Epithelial cell of proximal tubule (primary cell): Measurements from ENCODE around the gene FUNDC2. TPM values are rescaled to one million over a fixed set of nuclear protein-coding genes. Genes with fewer than 3 reads are reported as not detected.

Experiments
- DNase-seq: peaks from one replicate; pipeline ENCODE4 v3.0.0-alpha.2; 2011; ENCODE audit warnings: low read depth
- H3K4me3 ChIP-seq: 2 replicates; pipeline ENCODE4 v1.5.1; 2011; ENCODE audit warnings: low read depth, mild to moderate bottlenecking, low read length
- total RNA-seq: library from RNA; depleted of rRNA; stranded (reverse); fragments of >200 nt; gene quantifications from 2 replicates; pipeline ENCODE4 v1.2.3, GENCODE V29; 2015
- TF ChIP-seq, protein P1 (sequence below): conservative IDR thresholded peaks from 2 replicates; pipeline ENCODE4 v1.5.1; 2012; ENCODE audit warnings: low read depth, mild to moderate bottlenecking, low read length

FUNDC2 gene
- total RNA-seq, 1 donor from 2014 or later = 68.8 TPM

DNA sequence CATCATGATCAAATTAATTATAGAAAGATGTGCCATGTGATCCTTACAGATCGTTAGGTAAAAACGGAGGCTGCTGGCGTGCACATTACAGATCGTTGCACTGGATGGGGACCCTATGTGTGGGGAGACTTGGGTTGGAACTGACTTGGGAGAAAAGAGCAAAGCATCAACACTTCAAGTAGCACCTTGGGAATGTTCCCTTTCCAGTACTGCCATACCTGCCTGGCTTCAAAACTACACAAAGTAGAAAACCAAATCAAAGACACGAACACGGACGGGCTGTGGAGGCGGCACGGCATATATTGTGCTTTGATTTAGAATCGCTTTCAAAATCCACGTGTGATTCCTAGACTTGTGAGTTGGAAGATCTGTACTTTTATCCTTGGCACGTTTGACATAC lies 43.4 kb downstream of the FUNDC2 start:
- TF ChIP-seq, protein P1, sequence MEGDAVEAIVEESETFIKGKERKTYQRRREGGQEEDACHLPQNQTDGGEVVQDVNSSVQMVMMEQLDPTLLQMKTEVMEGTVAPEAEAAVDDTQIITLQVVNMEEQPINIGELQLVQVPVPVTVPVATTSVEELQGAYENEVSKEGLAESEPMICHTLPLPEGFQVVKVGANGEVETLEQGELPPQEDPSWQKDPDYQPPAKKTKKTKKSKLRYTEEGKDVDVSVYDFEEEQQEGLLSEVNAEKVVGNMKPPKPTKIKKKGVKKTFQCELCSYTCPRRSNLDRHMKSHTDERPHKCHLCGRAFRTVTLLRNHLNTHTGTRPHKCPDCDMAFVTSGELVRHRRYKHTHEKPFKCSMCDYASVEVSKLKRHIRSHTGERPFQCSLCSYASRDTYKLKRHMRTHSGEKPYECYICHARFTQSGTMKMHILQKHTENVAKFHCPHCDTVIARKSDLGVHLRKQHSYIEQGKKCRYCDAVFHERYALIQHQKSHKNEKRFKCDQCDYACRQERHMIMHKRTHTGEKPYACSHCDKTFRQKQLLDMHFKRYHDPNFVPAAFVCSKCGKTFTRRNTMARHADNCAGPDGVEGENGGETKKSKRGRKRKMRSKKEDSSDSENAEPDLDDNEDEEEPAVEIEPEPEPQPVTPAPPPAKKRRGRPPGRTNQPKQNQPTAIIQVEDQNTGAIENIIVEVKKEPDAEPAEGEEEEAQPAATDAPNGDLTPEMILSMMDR = no peak
- DNase-seq = no peak
- peak overlapping the region; percentile 71 for H3K4me3 ChIP-seq

DNA sequence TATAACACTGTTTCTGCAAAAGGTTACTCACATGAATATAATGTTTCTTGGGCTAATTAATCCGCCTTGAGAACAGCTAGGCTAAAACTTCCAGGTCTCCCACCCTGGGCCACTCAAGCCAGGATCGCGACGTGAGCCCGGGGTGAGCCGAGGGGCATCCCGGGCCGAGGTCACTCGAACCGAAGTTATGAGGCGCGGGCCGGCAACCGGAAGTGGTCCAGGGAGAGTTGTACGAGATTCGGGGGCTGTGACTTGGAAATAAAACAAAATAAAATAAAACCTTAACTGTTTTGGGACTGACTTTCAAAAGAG lies 44.0 kb downstream of the FUNDC2 start:
- TF ChIP-seq, protein P1 = no peak
- H3K4me3 ChIP-seq = peak overlapping the region; percentile 71
- DNase-seq = no peak

DNA sequence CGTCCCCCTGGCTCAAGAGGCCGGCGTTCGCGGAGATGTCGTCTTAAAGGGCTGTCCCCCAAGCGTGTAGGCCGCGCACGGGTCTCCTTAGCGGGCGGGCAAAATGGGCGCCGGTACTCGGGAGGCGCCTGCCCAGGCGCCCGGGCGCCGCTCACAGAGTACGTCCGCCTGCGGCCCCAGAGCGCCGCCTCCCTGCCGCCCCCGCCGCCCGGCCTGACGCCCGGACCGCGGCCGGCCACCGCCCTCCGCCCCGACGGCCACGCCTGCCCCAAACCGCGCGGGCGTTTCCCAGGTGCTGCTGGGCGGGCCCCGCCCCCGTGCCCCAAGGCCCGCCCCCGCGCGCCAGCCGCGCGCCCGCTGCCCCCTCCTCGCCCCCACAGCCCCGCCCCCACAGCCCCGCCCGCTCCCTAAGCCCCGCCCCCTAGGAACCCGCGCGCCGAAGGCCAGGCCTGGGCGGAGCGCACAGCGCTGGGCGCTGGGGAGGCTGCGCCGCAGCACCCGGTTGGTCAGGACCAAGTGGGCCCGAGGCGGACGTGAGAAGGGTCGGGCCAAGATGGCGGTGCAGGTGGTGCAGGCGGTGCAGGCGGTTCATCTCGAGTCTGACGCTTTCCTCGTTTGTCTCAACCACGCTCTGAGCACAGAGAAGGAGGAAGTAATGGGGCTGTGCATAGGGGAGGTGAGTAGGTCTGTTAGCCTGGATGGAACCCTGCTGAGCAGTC lies 44.5 kb downstream of the FUNDC2 start, which contains the start of the genes BRCC3, CMC4 and MTCP1:
TSS of gene BRCC3 (plus strand) at position 534 of the 719 bp plus-strand sequence. CDS start at position 554, 20 bp downstream.
TSS of gene CMC4 (minus strand) at position 162 of the 719 bp plus-strand sequence. CDS start 7,113 bp downstream, outside the sequence.
TSS of gene MTCP1 (minus strand) at position 162 of the 719 bp plus-strand sequence. CDS start 5,126 bp downstream, outside the sequence.
- TF ChIP-seq, protein P1 = no peak
- DNase-seq = no peak
- H3K4me3 ChIP-seq = peak within 1 kb of the TSS; percentile 80

DNA sequence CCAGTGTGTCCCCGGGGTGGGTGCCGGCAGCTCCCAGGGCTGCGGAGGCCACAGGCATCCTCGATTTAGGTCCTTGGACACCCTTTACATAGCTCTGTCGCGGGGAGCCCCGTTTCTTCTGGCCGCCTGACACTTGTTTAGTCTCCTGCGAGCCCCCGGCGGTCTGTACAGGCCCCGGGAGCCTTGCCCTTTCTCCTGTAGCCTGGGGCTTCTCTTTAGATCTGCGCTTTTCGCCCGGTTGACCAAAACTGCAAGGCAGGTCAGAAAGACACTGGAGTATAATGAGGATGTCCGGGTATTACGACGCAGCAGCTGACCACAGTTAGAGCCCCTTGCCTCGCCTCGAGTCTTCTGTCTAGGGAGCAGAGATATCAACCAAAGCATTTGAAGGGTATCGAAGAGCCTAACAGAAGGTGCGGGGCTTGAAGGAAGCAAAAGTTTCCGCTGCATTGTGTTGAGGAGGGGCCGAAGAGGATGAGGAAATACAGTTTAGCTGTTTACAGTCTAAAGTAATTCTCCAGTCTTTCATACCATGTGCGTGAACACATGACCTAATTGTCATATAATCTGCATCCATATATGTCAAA lies 45.1 kb downstream of the FUNDC2 start:
- peak overlapping the region; percentile 80 for H3K4me3 ChIP-seq
- DNase-seq = no peak
- TF ChIP-seq, protein P1 = no peak

DNA sequence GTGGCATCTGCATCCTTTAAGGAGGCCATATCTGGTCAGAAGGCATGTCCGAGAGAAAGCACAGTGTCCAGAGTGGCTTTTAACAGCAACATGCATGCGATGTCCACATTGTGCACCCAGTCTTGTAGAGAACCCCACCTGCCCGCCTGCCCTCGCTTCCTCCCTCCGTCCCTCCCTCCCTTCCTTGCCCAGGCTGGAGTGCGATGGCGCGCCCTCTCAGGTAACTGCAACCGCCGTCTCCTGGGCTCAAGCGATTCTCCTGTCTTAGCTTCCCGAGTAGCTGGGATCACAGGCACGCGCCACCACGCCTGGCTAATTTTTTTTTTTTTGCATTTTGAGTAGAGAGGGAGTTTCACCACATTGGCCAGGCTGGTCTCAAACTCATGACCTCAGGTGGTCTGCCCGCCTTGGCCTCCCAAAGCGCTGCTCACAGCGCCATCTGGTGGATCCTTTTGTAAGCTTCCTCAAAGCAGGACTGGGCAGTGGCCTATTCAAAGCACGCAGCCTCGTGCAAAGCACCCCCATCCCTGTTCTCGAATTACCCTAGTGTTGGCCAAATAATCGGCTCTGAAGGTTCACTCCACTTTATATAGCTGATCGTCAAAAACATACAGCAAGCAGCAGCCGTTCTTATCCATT lies 59.7 kb downstream of the FUNDC2 start:
- H3K4me3 ChIP-seq = no peak overlapping the region
- TF ChIP-seq, protein P1 = peak; percentile 56
- no peak for DNase-seq

DNA sequence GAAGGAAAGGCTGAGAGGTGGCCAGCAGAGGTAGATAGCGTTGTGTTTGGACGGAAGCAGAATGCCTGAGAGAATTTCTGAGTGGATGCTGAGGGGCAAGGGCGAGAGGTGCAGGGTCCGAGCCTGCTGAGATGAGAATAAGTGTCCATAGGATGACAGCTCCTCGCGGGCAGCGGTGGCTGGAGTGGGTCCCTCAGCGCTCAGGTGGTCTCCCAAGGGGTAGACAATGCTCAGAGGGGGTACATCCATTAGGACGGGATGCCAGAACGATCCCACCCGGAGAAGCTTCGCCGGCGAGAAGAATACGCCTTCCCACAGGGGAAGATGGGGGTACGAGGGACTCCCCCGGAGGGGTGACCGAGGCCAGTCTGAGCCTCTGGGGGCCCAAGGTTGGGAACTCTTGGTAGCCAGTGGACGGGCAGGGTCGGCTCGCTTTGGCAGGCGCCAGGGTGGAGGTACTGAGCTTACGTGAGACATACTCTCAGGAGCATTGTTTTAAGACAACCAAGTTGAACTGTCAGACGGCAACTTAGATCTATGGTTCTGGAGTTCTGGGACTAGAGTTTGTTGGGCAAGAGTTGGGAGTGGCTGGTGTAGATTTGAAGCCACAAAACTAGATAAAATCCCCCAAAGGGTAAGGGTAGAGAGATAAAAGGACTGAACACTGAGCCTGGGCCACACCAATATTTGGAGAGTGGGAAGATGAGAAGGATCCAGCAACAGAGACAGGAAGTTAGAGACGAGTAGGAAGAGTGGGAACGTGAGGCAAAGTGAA lies 60.5 kb downstream of the FUNDC2 start:
- no peak for DNase-seq
- H3K4me3 ChIP-seq = no peak overlapping the region
- TF ChIP-seq, protein P1 = no peak
